A549 (cell line): ENCODE results near the gene SAMD13. TPM values are rescaled to one million over a fixed set of nuclear protein-coding genes. Genes with fewer than 3 reads are reported as not detected.

ENCODE experiments used
- ATAC-seq, 2 experiments: fragments of 200-7000 bp in 1 of 2; fragments of >200 bp in 1 of 2; cut with Nextera tagmentation in 1 of 2; cut with Tn5 transposase in 1 of 2; 3 replicates each; pipeline versions ENCODE4 v1.8.0 to v1.9.1; 2018 to 2020; ENCODE audit warnings: mild to moderate bottlenecking in 1 of 2, moderate library complexity in 1 of 2
- CTCF ChIA-PET: fragments of 300-600 bp; sonication (Branson Sonifier 250); formaldehyde crosslinking; extraction: SDS; loops from one replicate; lab custom pipeline; 2021; ENCODE audit warnings: antibody characterized with exemption, inconsistent platforms; lab: Yijun Ruan, JAX
- POLR2A ChIA-PET: fragments of 350-600 bp; formaldehyde crosslinking; extraction: SDS; loops from one replicate; lab custom pipeline; 2021; ENCODE audit warnings: antibody characterized with exemption, inconsistent platforms; lab: Yijun Ruan, JAX
- DNase-seq, 2 experiments: peaks; one replicate each; pipeline versions ENCODE4 v3.0.0 to v3.0.0-alpha.2; 2011 to 2016; ENCODE audit warnings: low read depth in 1 of 2, low spot score in 1 of 2
- FAIRE-seq: peaks from 2 replicates; lab custom pipeline; 2011; peaks lifted over from hg19 to GRCh38; lab: Jason Lieb, UNC
- H3K27ac ChIP-seq, 2 experiments: fragments of >200 bp; sonication (Bioruptor Twin); formaldehyde crosslinking; 3 replicates each; pipeline ENCODE4 v1.5.1; 2016 to 2017
- H3K4me1 ChIP-seq: fragments of >200 bp; sonication (Bioruptor Twin); formaldehyde crosslinking; 3 replicates; pipeline ENCODE4 v1.6.1; 2016
- H3K4me2 ChIP-seq: fragments of >200 bp; sonication (Bioruptor Twin); formaldehyde crosslinking; 3 replicates; pipeline ENCODE4 v1.6.1; 2016
- H3K4me3 ChIP-seq: fragments of >200 bp; sonication (Bioruptor Twin); formaldehyde crosslinking; 3 replicates; pipeline ENCODE4 v1.5.1; 2016
- H3K9me3 ChIP-seq: fragments of >200 bp; sonication (Bioruptor Twin); formaldehyde crosslinking; 3 replicates; pipeline ENCODE4 v1.6.1; 2016
- FOXS1 ChIP-seq: fragments of 250-450 bp; sonication (Bioruptor Pico); IDR thresholded peaks from 2 replicates; pipeline ENCODE4 v1.5.0; 2020; ENCODE audit warnings: mild to moderate bottlenecking, moderate library complexity
- MAFK ChIP-seq: fragments of 450-650 bp; IDR thresholded peaks from 2 replicates; pipeline ENCODE4 v1.6.1; 2014; ENCODE audit not compliant: partially characterized antibody
- POLR2A ChIP-seq: IDR thresholded peaks from 2 replicates; pipeline ENCODE4 v1.6.1; 2012; ENCODE audit warnings: mild to moderate bottlenecking, low read length
- RFX5 ChIP-seq: fragments of 450-650 bp; IDR thresholded peaks from 2 replicates; pipeline ENCODE4 v1.7.1; 2014; ENCODE audit warnings: antibody characterized with exemption, mild to moderate bottlenecking, moderate library complexity
- WGBS: methylation state at CpG from one replicate; pipeline ENCODE4 v1.1.6; 2017; ENCODE audit errors: missing lambda C conversion rate; 5-methylcytosine and 5-hydroxymethylcytosine counted together
- polyA plus RNA-seq, 4 experiments: library from polyadenylated mRNA; depleted of rRNA in 3 of 4; stranded (reverse); fragments of >200 nt; fragmentation: RNase III in 1 of 4; extraction: RNeasy Plus Mini Kit Qiagen cat#74134 plus additional on column Dnase treatment in 1 of 4; gene quantifications; 2 replicates in 3 of 4; 3 replicates in 1 of 4; pipeline ENCODE4 v1.2.3, GENCODE V29; 2011 to 2017
- small RNA-seq, 6 experiments: library from RNA; depleted of rRNA; stranded (forward); fragments of <200 nt; gene quantifications; one replicate each; pipeline ENCODE3, GENCODE V24; 2012
- TF ChIP-seq, protein P1 (sequence below): fragments of >200 bp; sonication (Bioruptor Twin); formaldehyde crosslinking; IDR thresholded peaks from 3 replicates; pipeline ENCODE4 v1.5.1; 2016
- TF ChIP-seq, protein P2 (sequence below): fragments of 200-600 bp; sonication (generic); IDR thresholded peaks from 2 replicates; pipeline ENCODE4 v1.6.1; 2016; ENCODE audit warnings: antibody characterized with exemption, mild to moderate bottlenecking, moderate library complexity

Gene SAMD13
- polyA plus RNA-seq, 2 of the 4 experiments (the other 2 are of a cell fraction), result 0.59 to 2.4 TPM

DNA sequence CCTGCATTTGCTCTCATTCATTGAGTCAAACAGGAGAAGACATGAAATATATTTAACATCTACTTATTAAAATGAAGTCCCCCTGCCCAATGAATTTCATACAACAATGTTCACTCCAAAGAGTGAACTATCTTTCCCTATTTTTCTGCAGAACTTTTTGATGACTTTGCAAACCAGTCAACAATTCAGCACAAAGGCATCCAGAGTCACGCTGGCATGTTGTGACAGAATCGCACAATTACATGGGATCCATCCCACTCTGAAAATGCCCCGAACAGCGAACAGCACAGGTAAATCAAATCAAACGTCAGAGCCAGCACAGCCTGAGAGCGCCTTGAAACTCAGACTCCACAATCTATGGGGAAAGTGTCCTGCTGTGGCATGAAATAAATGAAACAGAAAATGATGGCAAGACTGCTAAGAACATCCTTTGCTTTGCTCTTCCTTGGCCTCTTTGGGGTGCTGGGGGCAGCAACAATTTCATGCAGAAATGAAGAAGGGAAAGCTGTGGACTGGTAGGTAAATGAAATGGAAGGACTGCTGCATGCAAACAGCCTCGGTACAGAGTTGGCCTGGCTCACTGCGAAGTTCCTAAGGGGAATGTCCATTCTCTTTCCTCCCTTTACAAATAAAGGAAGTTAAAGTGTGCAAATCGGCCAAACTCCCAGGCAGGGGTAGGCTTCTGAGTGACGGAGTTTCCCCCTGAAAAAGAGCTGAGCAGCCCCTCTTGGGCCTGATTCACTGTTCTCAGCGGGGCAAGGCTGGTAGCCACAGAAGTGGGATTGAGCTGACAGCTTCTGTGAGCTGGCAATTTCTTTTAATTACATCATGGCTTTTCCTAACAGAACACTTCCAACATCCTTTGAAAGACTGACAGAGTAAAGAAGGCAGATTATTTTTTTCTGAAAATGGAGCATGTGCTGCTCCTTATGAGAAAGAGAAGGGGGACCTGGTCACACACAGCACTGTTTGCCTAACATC, 97.0 kb downstream of the SAMD13 start, which contains the start of gene DNASE2B:
DNASE2B (plus strand) TSS at position 310 of the 981 bp plus-strand sequence; CDS start at position 391, 81 bp downstream.
- TF ChIP-seq MAFK (peak; percentile 30), RFX5 (no peak), FOXS1 (CRISPR knock-in tag) (no peak), POLR2A (no peak)
- TF ChIP-seq, protein P1, sequence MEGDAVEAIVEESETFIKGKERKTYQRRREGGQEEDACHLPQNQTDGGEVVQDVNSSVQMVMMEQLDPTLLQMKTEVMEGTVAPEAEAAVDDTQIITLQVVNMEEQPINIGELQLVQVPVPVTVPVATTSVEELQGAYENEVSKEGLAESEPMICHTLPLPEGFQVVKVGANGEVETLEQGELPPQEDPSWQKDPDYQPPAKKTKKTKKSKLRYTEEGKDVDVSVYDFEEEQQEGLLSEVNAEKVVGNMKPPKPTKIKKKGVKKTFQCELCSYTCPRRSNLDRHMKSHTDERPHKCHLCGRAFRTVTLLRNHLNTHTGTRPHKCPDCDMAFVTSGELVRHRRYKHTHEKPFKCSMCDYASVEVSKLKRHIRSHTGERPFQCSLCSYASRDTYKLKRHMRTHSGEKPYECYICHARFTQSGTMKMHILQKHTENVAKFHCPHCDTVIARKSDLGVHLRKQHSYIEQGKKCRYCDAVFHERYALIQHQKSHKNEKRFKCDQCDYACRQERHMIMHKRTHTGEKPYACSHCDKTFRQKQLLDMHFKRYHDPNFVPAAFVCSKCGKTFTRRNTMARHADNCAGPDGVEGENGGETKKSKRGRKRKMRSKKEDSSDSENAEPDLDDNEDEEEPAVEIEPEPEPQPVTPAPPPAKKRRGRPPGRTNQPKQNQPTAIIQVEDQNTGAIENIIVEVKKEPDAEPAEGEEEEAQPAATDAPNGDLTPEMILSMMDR, result no peak
- TF ChIP-seq, protein P2, sequence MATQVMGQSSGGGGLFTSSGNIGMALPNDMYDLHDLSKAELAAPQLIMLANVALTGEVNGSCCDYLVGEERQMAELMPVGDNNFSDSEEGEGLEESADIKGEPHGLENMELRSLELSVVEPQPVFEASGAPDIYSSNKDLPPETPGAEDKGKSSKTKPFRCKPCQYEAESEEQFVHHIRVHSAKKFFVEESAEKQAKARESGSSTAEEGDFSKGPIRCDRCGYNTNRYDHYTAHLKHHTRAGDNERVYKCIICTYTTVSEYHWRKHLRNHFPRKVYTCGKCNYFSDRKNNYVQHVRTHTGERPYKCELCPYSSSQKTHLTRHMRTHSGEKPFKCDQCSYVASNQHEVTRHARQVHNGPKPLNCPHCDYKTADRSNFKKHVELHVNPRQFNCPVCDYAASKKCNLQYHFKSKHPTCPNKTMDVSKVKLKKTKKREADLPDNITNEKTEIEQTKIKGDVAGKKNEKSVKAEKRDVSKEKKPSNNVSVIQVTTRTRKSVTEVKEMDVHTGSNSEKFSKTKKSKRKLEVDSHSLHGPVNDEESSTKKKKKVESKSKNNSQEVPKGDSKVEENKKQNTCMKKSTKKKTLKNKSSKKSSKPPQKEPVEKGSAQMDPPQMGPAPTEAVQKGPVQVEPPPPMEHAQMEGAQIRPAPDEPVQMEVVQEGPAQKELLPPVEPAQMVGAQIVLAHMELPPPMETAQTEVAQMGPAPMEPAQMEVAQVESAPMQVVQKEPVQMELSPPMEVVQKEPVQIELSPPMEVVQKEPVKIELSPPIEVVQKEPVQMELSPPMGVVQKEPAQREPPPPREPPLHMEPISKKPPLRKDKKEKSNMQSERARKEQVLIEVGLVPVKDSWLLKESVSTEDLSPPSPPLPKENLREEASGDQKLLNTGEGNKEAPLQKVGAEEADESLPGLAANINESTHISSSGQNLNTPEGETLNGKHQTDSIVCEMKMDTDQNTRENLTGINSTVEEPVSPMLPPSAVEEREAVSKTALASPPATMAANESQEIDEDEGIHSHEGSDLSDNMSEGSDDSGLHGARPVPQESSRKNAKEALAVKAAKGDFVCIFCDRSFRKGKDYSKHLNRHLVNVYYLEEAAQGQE, result no peak
- no peak for FAIRE-seq
- ATAC-seq, result no peak
- H3K4me2 ChIP-seq, result no peak within 1 kb of the TSS
- POLR2A ChIA-PET, result no interaction called here
- 78% methylated on average over 11 of the region's 11 CpGs for WGBS
- DNase-seq, result no peak
- H3K27ac ChIP-seq, result no peak within 1 kb of the TSS
- CTCF ChIA-PET, result no interaction called here
- no peaks in the 10 kb centered on the region for H3K4me1 ChIP-seq
- no peaks in the 10 kb centered on the region for H3K9me3 ChIP-seq
- no peak within 1 kb of the TSS for H3K4me3 ChIP-seq

Small RNA genes within 50 kb of the gene (small RNA-seq; reads per million reads assigned to genes)
- gene RF00410, result 0 reads per million in 6 experiments

Other genes starting within 250 kb of the SAMD13 start
- 15.3 and 17.9 TPM in 2 replicates for gene PRKACB, start 157.4 kb upstream of the SAMD13 start, polyA plus RNA-seq (2011; rRNA removed)
- gene PRKACB, start 157.4 kb upstream of the SAMD13 start, polyA plus RNA-seq (2017; fragmentation: RNase III; extraction: RNeasy Plus Mini Kit Qiagen cat#74134 plus additional on column Dnase treatment), result 9.6 to 11.4 TPM (median 10.9 TPM) in 3 replicates
- not detected in 2 replicates for gene DNASE2B, start 96.8 kb downstream of the SAMD13 start, polyA plus RNA-seq (2011; rRNA removed)
- not detected in 3 replicates for gene DNASE2B, start 96.8 kb downstream of the SAMD13 start, polyA plus RNA-seq (2017; fragmentation: RNase III; extraction: RNeasy Plus Mini Kit Qiagen cat#74134 plus additional on column Dnase treatment)
- 42.4 and 49.8 TPM in 2 replicates for gene RPF1, start 177.6 kb downstream of the SAMD13 start, polyA plus RNA-seq (2011; rRNA removed)
- gene RPF1, start 177.6 kb downstream of the SAMD13 start, polyA plus RNA-seq (2017; fragmentation: RNase III; extraction: RNeasy Plus Mini Kit Qiagen cat#74134 plus additional on column Dnase treatment), result 27.9 to 29.3 TPM (median 28.2 TPM) in 3 replicates
- gene SPATA1, start 204.7 kb downstream of the SAMD13 start, polyA plus RNA-seq (2011; rRNA removed), result 0.54 and 1.2 TPM in 2 replicates
- 0.26 to 0.49 TPM (median 0.42 TPM) in 3 replicates for gene SPATA1, start 204.7 kb downstream of the SAMD13 start, polyA plus RNA-seq (2017; fragmentation: RNase III; extraction: RNeasy Plus Mini Kit Qiagen cat#74134 plus additional on column Dnase treatment)
- 59.3 and 103 TPM in 2 replicates for gene GNG5, start 204.9 kb downstream of the SAMD13 start, polyA plus RNA-seq (2011; rRNA removed)
- gene GNG5, start 204.9 kb downstream of the SAMD13 start, polyA plus RNA-seq (2017; fragmentation: RNase III; extraction: RNeasy Plus Mini Kit Qiagen cat#74134 plus additional on column Dnase treatment), result 135 to 143 TPM (median 143 TPM) in 3 replicates